HEK293 (cell line): ENCODE data around the gene JMJD6.

Experiments
- CTCF ChIA-PET: fragments of 350-600 bp; formaldehyde crosslinking; extraction: SDS; loops from one replicate; lab custom pipeline; 2021; ENCODE audit warnings: antibody characterized with exemption; lab: Yijun Ruan, JAX
- POLR2A ChIA-PET: fragments of 300-600 bp; formaldehyde crosslinking; extraction: SDS; loops from one replicate; lab custom pipeline; 2020; ENCODE audit warnings: antibody characterized with exemption, inconsistent platforms; lab: Yijun Ruan, JAX
- H3K27ac ChIP-seq: fragments of 200-500 bp; sonication (Bioruptor generic); 2 replicates; pipeline ENCODE4 v1.5.1; 2014; ENCODE audit warnings: low read depth, low read length, control low read depth, inconsistent platforms; ENCODE audit errors: extremely low read depth
- H3K36me3 ChIP-seq, 2 experiments: fragments of 200-500 bp in 1 of 2; sonication (Bioruptor generic) in 1 of 2; 1 replicate in 1 of 2; 2 replicates in 1 of 2; pipeline ENCODE4 v1.5.1; 2014 to 2017; ENCODE audit warnings: inconsistent platforms in 2 of 2, low read length in 2 of 2; ENCODE audit not compliant: control insufficient read depth in 2 of 2, insufficient read depth in 1 of 2
- H3K4me1 ChIP-seq: fragments of 200-500 bp; sonication (Bioruptor generic); 2 replicates; pipeline ENCODE4 v1.5.1; 2014; ENCODE audit warnings: mild to moderate bottlenecking, low read length, inconsistent platforms; ENCODE audit not compliant: control insufficient read depth, insufficient read depth
- H3K4me3 ChIP-seq: 2 replicates; pipeline ENCODE4 v1.5.1; 2011; ENCODE audit warnings: low read depth, mild to moderate bottlenecking, control low read depth, low read length, moderate library complexity
- H3K9me3 ChIP-seq: fragments of 200-500 bp; sonication (Bioruptor generic); 2 replicates; pipeline ENCODE4 v1.5.1; 2014; ENCODE audit warnings: low read depth, low read length, inconsistent platforms; ENCODE audit not compliant: control insufficient read depth, insufficient read depth
- FEZF1 ChIP-seq: fragments of 450-650 bp; formaldehyde crosslinking; IDR thresholded peaks from 2 replicates; pipeline ENCODE4 v1.5.1; 2016; ENCODE audit warnings: missing biosample characterization, missing genetic modification characterization
- KLF1 ChIP-seq: fragments of 450-650 bp; formaldehyde crosslinking; IDR thresholded peaks from 2 replicates; pipeline ENCODE4 v1.5.1; 2016; ENCODE audit warnings: missing biosample characterization, missing genetic modification characterization
- SP2 ChIP-seq: fragments of 450-650 bp; formaldehyde crosslinking; IDR thresholded peaks from 2 replicates; pipeline ENCODE4 v1.5.1; 2016; ENCODE audit warnings: missing biosample characterization, missing genetic modification characterization
- SP3 ChIP-seq: fragments of 450-650 bp; formaldehyde crosslinking; IDR thresholded peaks from 2 replicates; pipeline ENCODE4 v1.5.1; 2016; ENCODE audit warnings: missing biosample characterization, missing genetic modification characterization
- ZFP69B ChIP-seq: fragments of 450-650 bp; formaldehyde crosslinking; IDR thresholded peaks from 2 replicates; pipeline ENCODE4 v1.5.1; 2016; ENCODE audit warnings: missing biosample characterization, missing genetic modification characterization
- ZNF133 ChIP-seq: fragments of 450-650 bp; formaldehyde crosslinking; IDR thresholded peaks from 2 replicates; pipeline ENCODE4 v1.5.1; 2016; ENCODE audit warnings: missing biosample characterization, missing genetic modification characterization
- ZNF266 ChIP-seq: fragments of 450-650 bp; formaldehyde crosslinking; IDR thresholded peaks from 2 replicates; pipeline ENCODE4 v1.5.1; 2016; ENCODE audit warnings: missing biosample characterization, missing genetic modification characterization, low read depth
- ZNF292 ChIP-seq: fragments of 450-650 bp; formaldehyde crosslinking; IDR thresholded peaks from 2 replicates; pipeline ENCODE4 v1.5.1; 2016; ENCODE audit warnings: low read depth, missing biosample characterization, missing genetic modification characterization, borderline replicate concordance
- ZNF302 ChIP-seq: fragments of 450-650 bp; formaldehyde crosslinking; IDR thresholded peaks from 2 replicates; pipeline ENCODE4 v1.5.1; 2016; ENCODE audit warnings: missing biosample characterization, missing genetic modification characterization, low read depth
- ZNF354C ChIP-seq: fragments of 450-650 bp; formaldehyde crosslinking; IDR thresholded peaks from 2 replicates; pipeline ENCODE4 v1.5.1; 2016; ENCODE audit warnings: missing biosample characterization, missing genetic modification characterization, low read depth, borderline replicate concordance
- ZNF404 ChIP-seq: fragments of 450-650 bp; formaldehyde crosslinking; IDR thresholded peaks from 2 replicates; pipeline ENCODE4 v1.5.1; 2017; ENCODE audit warnings: missing biosample characterization, missing genetic modification characterization
- ZNF624 ChIP-seq: fragments of 450-650 bp; formaldehyde crosslinking; IDR thresholded peaks from 2 replicates; pipeline ENCODE4 v1.5.1; 2017; ENCODE audit warnings: missing biosample characterization, missing genetic modification characterization
- ZNF639 ChIP-seq: fragments of 450-650 bp; formaldehyde crosslinking; IDR thresholded peaks from 2 replicates; pipeline ENCODE4 v1.5.1; 2016; ENCODE audit warnings: missing biosample characterization, missing genetic modification characterization
- TF ChIP-seq, protein P1 (sequence below): fragments of 450-650 bp; formaldehyde crosslinking; IDR thresholded peaks from 2 replicates; pipeline ENCODE4 v1.5.1; 2016; ENCODE audit warnings: missing biosample characterization, missing genetic modification characterization
- TF ChIP-seq, protein P2 (sequence below): fragments of 450-650 bp; formaldehyde crosslinking; IDR thresholded peaks from 2 replicates; pipeline ENCODE4; 2016; ENCODE audit warnings: missing biosample characterization, missing genetic modification characterization

JMJD6 gene

GRCh38 chr17:76775021-76775600, 48.7 kb upstream of the JMJD6 start:
- Histone ChIP-seq H3K4me1 (peaks cover 8% of the 10 kb centered on the region), H3K27ac (no peak overlapping the region), H3K36me3 (peaks cover 48 to 60% of the 10 kb centered on the region in 2 experiments), H3K9me3 (no peaks in the 10 kb centered on the region), H3K4me3 (no peak overlapping the region)
- ChIA-PET CTCF (interaction anchor here (0.6 to 0.9 kb wide), 2 partner anchors 36 to 273 kb away, joined by 3 to 4 read pairs; no protein-coding TSS in a partner anchor), POLR2A (no interaction called here)
- TF ChIP-seq ZNF292 (tag by site-specific recombination) (no peak), ZNF266 (tag by site-specific recombination) (no peak), ZNF404 (tag by site-specific recombination) (no peak), FEZF1 (tag by site-specific recombination) (no peak), ZNF639 (no peak)

DNA sequence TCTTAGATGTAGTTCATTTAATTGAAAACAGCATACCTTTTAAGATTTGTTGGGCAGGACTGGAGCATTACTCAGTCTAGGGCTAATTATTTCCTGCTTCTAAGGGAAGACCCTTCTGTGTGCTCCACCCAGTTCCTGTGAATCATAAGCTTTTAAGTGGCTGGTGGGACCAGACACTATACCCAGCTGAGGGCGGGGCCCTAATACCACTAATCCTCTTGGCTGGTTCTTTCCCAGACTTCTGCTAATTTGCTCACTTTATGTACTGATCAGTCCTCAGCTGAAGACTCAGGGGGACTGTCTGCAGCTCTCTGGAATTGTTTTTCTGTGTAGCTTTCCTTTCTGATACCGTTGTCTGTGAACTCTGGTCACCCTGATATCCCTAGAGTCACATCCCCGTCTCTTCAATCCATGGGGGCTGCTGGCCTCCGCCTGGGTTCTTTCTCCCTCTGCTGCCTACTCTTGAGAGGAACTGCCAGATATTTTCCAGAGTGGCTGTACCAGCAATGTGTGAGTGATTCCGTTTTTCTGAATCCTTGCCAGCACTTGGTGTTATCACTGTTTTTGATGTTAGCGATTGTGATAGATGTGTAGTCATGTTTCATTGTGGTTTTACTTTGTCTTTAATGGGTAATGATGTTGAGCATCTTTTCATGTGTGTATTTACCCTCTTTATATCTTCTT, 46.6 kb upstream of the JMJD6 start:
- Histone ChIP-seq H3K9me3 (no peaks in the 10 kb centered on the region), H3K4me3 (no peak overlapping the region), H3K36me3 (peaks cover 53 to 54% of the 10 kb centered on the region in 2 experiments), H3K27ac (peak overlapping the region; percentile 71), H3K4me1 (peaks cover 8% of the 10 kb centered on the region)
- TF ChIP-seq ZFP69B (tag by site-specific recombination) (peak; percentile 53; the same call in 1 of the 2 replicates), SP3 (tag by site-specific recombination) (peak; percentile 22; the same call in 1 of the 2 replicates), SP2 (peak; percentile 54), KLF1 (tag by site-specific recombination) (peak; percentile 85)
- TF ChIP-seq, protein P1, sequence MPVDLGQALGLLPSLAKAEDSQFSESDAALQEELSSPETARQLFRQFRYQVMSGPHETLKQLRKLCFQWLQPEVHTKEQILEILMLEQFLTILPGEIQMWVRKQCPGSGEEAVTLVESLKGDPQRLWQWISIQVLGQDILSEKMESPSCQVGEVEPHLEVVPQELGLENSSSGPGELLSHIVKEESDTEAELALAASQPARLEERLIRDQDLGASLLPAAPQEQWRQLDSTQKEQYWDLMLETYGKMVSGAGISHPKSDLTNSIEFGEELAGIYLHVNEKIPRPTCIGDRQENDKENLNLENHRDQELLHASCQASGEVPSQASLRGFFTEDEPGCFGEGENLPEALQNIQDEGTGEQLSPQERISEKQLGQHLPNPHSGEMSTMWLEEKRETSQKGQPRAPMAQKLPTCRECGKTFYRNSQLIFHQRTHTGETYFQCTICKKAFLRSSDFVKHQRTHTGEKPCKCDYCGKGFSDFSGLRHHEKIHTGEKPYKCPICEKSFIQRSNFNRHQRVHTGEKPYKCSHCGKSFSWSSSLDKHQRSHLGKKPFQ (tag by site-specific recombination) = no peak
- POLR2A ChIA-PET = interaction anchor here (0.6 to 1.3 kb wide), 6 partner anchors 18 to 968 kb away, joined by 3 to 16 read pairs (median 4); partner anchors contain the start of genes MFSD11 and SRSF2
- CTCF ChIA-PET = interaction anchor here (0.6 to 1.0 kb wide), 5 partner anchors 9 to 283 kb away, joined by 3 read pairs; no protein-coding TSS in a partner anchor

DNA sequence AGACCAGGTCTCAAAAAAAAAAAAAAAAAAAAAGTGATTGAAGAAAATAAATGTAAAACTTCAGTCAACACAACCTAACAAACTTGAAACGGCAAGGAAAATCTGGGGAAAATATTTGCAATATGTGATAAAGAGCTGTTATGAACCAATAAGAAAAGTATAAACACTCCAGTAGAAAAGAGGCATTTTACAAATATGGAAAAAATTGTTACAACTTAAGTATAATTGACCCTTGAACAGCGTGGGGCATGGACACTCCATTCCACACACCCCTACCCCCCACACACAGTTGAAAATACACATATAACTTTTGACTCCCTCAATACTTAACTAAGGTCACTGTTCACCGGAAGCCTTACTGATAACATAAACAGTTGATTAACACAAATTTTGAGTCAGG, 32.2 kb upstream of the JMJD6 start:
- Histone ChIP-seq H3K4me3 (no peak overlapping the region), H3K27ac (no peak overlapping the region), H3K36me3 (peaks cover 41% of the 10 kb centered on the region in 2 experiments), H3K4me1 (no peaks in the 10 kb centered on the region), H3K9me3 (no peaks in the 10 kb centered on the region)
- TF ChIP-seq ZNF133 (tag by site-specific recombination) (peak; percentile 94), ZNF354C (no peak)
- POLR2A ChIA-PET = interaction anchor here (0.6 to 0.7 kb wide), 2 partner anchors 16 to 1797 kb away, joined by 3 to 7 read pairs; no protein-coding TSS in a partner anchor
- CTCF ChIA-PET = interaction anchor here (0.6 to 0.7 kb wide), 2 partner anchors 179 to 975 kb away, joined by 3 to 4 read pairs; no protein-coding TSS in a partner anchor

- no peak overlapping the region for H3K27ac ChIP-seq
- ChIA-PET CTCF (interaction anchor here (0.6 kb wide), 1 partner anchor 312 kb away, joined by 3 read pairs; no protein-coding TSS in a partner anchor), POLR2A (no interaction called here)
- TF ChIP-seq ZNF302 (no peak), ZNF624 (no peak)
- TF ChIP-seq, protein P2, sequence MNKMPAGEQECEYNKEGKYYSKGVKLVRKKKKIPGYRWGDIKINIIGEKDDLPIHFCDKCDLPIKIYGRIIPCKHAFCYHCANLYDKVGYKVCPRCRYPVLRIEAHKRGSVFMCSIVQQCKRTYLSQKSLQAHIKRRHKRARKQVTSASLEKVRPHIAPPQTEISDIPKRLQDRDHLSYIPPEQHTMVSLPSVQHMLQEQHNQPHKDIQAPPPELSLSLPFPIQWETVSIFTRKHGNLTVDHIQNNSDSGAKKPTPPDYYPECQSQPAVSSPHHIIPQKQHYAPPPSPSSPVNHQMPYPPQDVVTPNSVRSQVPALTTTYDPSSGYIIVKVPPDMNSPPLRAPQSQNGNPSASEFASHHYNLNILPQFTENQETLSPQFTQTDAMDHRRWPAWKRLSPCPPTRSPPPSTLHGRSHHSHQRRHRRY (tag by site-specific recombination) = no peak
- H3K36me3 ChIP-seq = peaks cover 50 to 52% of the 10 kb centered on the region in 2 experiments
- no peaks in the 10 kb centered on the region for H3K4me1 ChIP-seq
- H3K4me3 ChIP-seq = no peak overlapping the region
- H3K9me3 ChIP-seq = no peaks in the 10 kb centered on the region
Measured at GRCh38 chr17:76757256-76757655, 30.9 kb upstream of the JMJD6 start.
